ENCODE data around the gene MITF.

Gene MITF

DNA sequence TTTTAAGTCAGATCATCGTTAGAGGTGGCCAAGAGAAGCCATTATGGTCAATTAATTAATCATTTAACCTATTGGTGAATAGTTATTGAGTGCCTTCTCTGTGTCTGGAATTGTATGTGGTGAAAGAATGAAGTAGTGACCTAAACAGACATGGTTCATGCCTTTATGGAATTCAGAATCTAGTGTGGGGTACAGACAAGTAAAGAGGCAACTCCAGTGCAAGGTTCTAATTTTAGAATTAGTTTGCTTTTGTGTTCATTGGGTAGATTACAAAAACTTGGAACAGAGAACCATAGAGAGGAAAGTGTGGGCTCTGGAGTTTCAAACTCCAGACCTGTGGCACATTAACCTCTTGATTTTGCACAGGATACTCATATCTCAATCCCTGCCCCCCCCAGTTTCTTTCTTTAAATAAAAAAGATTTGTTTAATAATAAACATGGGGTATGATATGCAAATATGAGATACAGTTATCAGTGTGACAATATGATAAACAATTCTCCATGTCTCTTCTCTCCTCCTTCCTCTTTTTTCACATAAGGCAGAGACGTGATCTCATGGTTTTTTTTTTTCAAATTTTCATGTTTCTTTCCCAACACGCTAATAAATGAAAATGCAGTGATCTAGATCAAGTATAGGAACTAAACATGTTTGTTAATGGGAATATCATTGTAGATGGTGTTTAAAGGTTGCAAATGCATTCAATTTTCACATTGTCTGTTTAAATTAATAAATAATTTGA is 117.9 kb downstream of the MITF start:
- DNase-seq (ENCODE audit: low read depth) = no peak
- TF ChIP-seq MYC (IDR thresholded peaks at IDR 0.05; ENCODE audit: low read depth, low read length) (no peak), POLR2A (IDR thresholded peaks at IDR 0.05; ENCODE audit: extremely low read depth, insufficient read length) (no peak)
- TF ChIP-seq, protein P1, sequence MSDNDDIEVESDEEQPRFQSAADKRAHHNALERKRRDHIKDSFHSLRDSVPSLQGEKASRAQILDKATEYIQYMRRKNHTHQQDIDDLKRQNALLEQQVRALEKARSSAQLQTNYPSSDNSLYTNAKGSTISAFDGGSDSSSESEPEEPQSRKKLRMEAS (IDR thresholded peaks at IDR 0.05; ENCODE audit: low read depth, low read length) = no peak
- TF ChIP-seq, protein P2, sequence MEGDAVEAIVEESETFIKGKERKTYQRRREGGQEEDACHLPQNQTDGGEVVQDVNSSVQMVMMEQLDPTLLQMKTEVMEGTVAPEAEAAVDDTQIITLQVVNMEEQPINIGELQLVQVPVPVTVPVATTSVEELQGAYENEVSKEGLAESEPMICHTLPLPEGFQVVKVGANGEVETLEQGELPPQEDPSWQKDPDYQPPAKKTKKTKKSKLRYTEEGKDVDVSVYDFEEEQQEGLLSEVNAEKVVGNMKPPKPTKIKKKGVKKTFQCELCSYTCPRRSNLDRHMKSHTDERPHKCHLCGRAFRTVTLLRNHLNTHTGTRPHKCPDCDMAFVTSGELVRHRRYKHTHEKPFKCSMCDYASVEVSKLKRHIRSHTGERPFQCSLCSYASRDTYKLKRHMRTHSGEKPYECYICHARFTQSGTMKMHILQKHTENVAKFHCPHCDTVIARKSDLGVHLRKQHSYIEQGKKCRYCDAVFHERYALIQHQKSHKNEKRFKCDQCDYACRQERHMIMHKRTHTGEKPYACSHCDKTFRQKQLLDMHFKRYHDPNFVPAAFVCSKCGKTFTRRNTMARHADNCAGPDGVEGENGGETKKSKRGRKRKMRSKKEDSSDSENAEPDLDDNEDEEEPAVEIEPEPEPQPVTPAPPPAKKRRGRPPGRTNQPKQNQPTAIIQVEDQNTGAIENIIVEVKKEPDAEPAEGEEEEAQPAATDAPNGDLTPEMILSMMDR (IDR thresholded peaks at IDR 0.05; ENCODE audit: low read depth, low read length) = no peak
- no peak overlapping the region for H3K4me3 ChIP-seq (ENCODE audit: low read depth, low read length)

DNA sequence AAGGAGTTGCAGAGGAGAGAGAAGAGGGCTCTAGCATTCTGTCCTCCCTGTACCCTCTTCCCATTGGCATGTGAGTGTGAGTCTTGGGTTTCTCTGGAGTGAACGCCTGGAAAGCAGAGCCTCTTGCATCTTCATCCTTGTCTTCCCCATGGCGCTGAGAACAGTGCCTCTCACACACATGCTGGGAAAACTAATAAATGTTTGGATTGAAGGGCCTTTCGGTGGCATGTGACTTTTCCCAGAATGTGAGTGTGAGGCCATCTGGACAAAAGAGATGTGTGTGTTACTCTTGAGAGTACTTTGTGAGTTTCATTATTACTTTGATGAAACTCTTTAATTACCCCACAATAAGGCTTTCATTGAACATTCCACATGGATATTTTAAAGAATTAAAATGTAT is 122.3 kb downstream of the MITF start:
- no peak overlapping the region for H3K4me3 ChIP-seq (ENCODE audit: low read depth, low read length)
- TF ChIP-seq POLR2A (IDR thresholded peaks at IDR 0.05; ENCODE audit: extremely low read depth, insufficient read length) (no peak), MYC (IDR thresholded peaks at IDR 0.05; ENCODE audit: low read depth, low read length) (no peak)
- TF ChIP-seq, protein P1 (IDR thresholded peaks at IDR 0.05; ENCODE audit: low read depth, low read length) = no peak
- TF ChIP-seq, protein P2 (IDR thresholded peaks at IDR 0.05; ENCODE audit: low read depth, low read length) = no peak
- DNase-seq (ENCODE audit: low read depth) = no peak

DNA sequence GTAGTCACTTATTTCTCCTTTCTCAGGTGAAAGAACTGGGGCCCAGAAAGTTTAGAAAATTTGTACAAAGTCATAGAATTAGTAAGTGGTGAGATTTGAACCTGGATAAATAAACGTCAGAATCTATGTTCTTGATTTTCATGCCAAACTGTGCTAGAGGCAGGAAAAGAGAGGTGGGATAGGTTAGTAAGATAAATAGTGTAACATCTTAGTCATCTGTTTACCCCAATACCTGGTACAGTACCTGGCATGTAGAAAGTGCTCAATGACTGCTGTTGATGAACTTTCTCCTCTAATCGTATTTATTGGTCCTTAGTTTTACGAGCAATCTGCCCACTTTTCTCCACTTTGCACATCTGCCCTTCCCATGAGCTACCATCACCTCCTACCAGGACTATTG is 124.9 kb downstream of the MITF start:
- no peak overlapping the region for H3K4me3 ChIP-seq (ENCODE audit: low read depth, low read length)
- TF ChIP-seq, protein P2 (IDR thresholded peaks at IDR 0.05; ENCODE audit: low read depth, low read length) = no peak
- TF ChIP-seq MYC (IDR thresholded peaks at IDR 0.05; ENCODE audit: low read depth, low read length) = no peak
- TF ChIP-seq POLR2A (IDR thresholded peaks at IDR 0.05; ENCODE audit: extremely low read depth, insufficient read length) = no peak
- TF ChIP-seq, protein P1 (IDR thresholded peaks at IDR 0.05; ENCODE audit: low read depth, low read length) = no peak
- DNase-seq (ENCODE audit: low read depth) = no peak

DNA sequence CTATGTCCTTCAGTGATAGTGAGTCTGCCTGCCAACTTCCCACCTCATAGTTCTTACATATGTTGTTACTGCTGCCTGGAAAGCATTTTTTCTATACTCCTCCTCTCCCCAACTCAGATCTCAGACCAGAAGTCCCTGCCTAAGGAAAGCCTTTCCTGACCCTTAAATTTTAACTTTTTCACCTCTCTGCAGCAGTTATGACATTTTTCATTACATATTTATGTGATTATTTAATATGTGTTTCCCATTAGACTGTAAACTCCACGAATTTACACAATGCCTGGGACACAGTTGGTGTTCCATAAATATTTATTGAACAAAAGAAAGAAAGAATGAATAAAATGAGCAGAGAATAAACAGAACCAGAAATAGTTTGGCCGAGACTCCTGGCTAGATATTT is 125.5 kb downstream of the MITF start:
- no peak for DNase-seq (ENCODE audit: low read depth)
- TF ChIP-seq MYC (IDR thresholded peaks at IDR 0.05; ENCODE audit: low read depth, low read length) (no peak), POLR2A (IDR thresholded peaks at IDR 0.05; ENCODE audit: extremely low read depth, insufficient read length) (no peak)
- TF ChIP-seq, protein P1 (IDR thresholded peaks at IDR 0.05; ENCODE audit: low read depth, low read length) = no peak
- TF ChIP-seq, protein P2 (IDR thresholded peaks at IDR 0.05; ENCODE audit: low read depth, low read length) = no peak
- no peak overlapping the region for H3K4me3 ChIP-seq (ENCODE audit: low read depth, low read length)

DNA sequence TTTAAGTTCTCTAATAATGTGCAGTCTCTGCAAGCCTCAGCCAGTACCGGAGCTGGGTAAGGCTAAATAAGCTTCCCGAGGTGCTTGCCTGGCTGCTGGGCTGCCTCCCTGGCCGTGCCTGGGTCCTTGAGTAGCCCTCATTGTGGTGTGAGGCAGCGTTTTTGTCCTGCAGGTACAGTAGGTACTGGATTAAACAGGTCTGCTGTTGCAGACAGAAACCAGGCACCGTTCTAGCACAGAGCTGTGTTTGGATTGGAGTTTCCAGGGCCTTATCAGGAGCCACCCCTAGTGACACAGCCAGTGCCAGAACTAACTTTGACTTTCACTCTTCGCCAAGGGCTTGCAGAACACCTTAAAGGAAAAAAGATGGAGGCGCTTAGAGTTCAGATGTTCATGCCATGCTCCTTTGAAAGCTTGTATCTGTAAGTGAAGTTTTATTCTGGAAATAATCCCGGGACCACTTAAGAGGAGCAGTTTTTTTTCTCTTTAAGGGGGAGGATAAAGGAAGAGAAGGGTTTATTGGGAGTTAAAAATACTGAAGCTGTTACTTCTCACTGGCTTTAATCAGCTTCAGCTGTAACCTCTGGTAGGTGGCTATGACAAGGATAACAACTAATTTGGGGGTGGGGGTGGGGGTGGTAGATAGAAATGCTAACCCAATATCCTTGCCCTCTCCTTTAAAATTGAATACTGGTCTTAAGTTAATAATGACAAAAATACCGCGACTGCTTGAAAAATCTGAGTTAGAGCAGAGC is 126.8 kb downstream of the MITF start:
- no peak for DNase-seq (ENCODE audit: low read depth)
- TF ChIP-seq, protein P1 (IDR thresholded peaks at IDR 0.05; ENCODE audit: low read depth, low read length) = no peak
- TF ChIP-seq MYC (IDR thresholded peaks at IDR 0.05; ENCODE audit: low read depth, low read length) (no peak), POLR2A (IDR thresholded peaks at IDR 0.05; ENCODE audit: extremely low read depth, insufficient read length) (no peak)
- TF ChIP-seq, protein P2 (IDR thresholded peaks at IDR 0.05; ENCODE audit: low read depth, low read length) = no peak
- no peak overlapping the region for H3K4me3 ChIP-seq (ENCODE audit: low read depth, low read length)
